Coronary artery (tissue), 2 donors: ENCODE results near the gene PPP4R3B.
"Not testable (repeated sequence)": the region's sequence is repeated elsewhere in the genome, so short reads cannot be mapped to it uniquely, and the experiment has no call there.

Experiments used
- DNase-seq: peaks from one replicate; pipeline ENCODE4 v3.0.0-alpha.2; 2017; ENCODE audit warnings: low spot score
- H3K27ac ChIP-seq, 2 donors: fragments of 200-600 bp; sonication (generic); one replicate each; pipeline ENCODE4 v1.5.1; 2016 to 2019
- H3K4me3 ChIP-seq: fragments of 200-600 bp; sonication (generic); 2 replicates; pipeline ENCODE4 v1.5.1; 2016; ENCODE audit warnings: mild to moderate bottlenecking, moderate library complexity
- TF ChIP-seq, protein P1 (sequence below): fragments of 200-600 bp; sonication (generic); IDR thresholded peaks from one replicate; pipeline ENCODE4 v1.5.1; 2019; ENCODE audit warnings: antibody characterized with exemption

PPP4R3B gene

DNA sequence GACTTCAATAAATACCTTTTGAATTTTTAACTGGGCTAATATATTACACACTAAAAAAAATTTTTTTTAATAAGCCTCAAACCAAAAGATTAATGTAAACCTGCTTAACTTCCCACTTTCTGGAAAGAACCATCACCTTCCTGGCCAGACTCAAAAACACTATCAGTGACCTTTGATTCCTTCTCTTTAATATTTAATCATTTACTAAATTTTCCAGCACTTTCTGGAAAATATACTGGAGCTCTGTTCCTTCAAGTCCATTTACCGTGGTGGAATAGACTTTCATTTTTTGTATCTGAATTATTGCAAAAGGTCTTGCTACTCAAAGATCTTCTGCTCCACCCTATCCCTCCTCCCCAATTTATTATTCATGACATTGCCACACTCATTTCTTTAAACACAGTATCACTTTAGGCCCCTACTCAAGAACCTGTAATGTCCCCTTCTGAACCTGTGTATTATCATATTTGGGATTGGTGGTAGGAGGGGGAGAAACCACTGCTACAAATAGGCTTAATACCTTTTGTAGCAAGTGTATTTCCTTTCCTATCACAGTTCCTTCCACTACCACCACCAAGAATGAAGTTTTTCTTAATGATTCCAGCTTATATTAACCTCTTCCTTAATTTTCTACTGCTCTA lies 7.4 kb downstream of the PPP4R3B start:
- TF ChIP-seq, protein P1, sequence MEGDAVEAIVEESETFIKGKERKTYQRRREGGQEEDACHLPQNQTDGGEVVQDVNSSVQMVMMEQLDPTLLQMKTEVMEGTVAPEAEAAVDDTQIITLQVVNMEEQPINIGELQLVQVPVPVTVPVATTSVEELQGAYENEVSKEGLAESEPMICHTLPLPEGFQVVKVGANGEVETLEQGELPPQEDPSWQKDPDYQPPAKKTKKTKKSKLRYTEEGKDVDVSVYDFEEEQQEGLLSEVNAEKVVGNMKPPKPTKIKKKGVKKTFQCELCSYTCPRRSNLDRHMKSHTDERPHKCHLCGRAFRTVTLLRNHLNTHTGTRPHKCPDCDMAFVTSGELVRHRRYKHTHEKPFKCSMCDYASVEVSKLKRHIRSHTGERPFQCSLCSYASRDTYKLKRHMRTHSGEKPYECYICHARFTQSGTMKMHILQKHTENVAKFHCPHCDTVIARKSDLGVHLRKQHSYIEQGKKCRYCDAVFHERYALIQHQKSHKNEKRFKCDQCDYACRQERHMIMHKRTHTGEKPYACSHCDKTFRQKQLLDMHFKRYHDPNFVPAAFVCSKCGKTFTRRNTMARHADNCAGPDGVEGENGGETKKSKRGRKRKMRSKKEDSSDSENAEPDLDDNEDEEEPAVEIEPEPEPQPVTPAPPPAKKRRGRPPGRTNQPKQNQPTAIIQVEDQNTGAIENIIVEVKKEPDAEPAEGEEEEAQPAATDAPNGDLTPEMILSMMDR, result no peak
- Histone ChIP-seq H3K27ac (no peak overlapping the region), H3K4me3 (no peak overlapping the region)
- DNase-seq, result no peak

DNA sequence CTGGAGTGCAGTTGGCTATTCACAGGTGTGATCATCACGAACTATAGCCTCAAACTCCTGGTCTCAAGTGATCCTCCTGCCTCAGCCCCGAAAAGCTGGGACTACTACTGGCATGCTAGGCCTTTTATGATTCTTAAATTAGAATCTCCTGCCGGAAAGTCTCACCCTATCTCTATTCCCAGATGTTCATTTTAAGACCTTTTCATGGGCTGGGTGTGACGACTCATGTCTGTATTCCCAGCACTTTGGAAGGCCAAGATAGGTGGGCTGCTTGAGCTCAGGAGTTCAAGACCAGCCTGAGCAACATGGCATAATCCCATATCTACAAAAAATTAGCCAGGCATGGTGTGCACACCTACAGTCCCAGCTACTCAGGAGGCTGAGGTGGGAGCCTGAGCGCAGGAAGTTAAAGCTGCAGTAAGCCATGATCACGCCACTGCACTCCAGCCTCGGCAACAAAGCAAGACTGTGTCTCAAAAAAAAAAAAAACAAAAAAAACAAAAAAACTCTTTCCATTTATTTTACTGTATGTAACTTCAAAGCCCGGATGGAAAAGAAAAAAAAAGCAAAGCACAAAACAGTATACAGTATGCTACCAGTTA lies 8.1 kb downstream of the PPP4R3B start:
- TF ChIP-seq, protein P1, result no peak
- H3K4me3 ChIP-seq, result no peak overlapping the region
- no peak overlapping the region for H3K27ac ChIP-seq
- no peak for DNase-seq

- no peak overlapping the region for H3K4me3 ChIP-seq
- H3K27ac ChIP-seq, result no peak overlapping the region
- DNase-seq, result no peak
- TF ChIP-seq, protein P1, result no peak
These were observed 9.7 kb downstream of the PPP4R3B start for GRCh38 chr2:55607717-55608116.

DNA sequence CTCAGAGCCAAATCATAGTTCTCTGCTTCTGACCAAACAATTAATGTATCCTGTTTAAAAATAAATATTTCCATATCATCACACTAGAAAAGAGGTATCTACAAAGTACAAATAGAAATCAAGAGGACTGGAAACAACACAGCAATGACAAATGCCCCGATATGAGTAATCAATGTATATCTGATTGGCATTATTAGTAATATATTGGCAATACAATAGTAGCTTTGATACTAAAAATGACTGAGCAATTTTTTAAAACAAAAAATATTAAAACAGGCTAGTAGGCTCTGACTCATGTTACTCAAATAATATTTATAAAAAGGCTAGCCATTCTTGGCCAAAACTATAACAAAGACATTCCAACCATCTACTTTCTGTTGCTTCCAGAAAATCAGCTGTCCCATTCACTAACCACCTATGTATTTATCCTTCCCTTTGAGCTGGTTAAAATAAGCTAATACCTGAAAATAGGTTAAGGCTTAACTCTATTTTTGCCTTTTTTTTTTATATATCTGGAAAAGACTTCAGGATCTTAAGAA lies 13.3 kb downstream of the PPP4R3B start:
- Histone ChIP-seq H3K4me3 (no peak overlapping the region), H3K27ac (no peak overlapping the region)
- no peak for DNase-seq
- TF ChIP-seq, protein P1, result no peak

DNA sequence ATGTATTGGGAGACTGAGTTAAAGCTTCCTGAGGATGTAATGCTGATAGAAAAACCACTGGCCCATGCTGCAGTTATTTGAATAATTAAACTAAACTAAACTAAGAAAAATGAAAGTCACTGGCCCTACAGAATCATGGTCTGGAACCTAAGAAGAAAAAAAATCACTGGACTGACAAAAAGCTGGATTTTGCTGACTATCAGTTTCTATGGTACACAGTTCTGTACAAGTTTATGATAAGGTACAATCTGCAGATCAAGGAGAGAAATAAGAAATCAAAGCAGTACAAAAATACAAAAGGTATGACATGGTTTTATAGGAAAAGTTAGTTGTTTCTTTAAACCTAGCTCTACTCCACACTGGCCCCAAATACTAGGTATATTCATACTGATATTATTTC lies 15.6 kb downstream of the PPP4R3B start:
- Histone ChIP-seq H3K4me3 (no peak overlapping the region), H3K27ac (no peak overlapping the region)
- no peak for DNase-seq
- TF ChIP-seq, protein P1, result no peak

DNA sequence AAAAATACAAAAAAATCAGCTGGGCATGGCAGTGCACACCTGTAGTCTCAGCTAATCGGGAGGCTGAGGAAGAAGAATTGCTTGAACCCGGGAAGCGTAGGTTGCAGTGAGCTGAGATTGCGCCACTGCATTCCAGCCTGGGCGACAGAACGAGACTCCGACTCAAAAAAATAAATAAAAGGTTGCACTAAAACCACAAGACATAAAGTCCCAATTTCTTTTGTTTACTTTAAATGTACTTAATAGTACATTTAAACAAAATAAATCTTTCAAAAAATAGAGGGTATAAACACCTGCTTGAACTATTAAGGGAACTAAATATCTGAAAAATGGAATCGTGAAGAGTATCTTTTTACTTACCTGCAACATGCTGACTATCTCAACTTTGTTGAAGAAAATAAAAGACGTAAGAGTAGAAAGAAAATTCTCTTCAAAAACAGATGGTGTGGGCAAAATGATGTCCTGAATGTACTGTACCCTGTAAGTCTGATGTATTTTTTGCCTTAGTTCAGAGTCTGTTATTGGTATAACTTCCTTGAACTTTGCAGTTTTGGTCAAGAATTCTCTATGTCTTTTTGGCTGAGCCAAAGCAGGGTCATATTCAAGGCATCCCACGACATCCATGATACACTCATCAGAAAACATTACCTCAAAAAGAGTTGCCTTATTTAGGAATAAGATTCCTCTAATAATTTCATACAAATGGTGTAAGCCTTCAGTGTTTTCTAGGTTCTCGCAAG lies 19.2 kb downstream of the PPP4R3B start:
- no peak overlapping the region for H3K4me3 ChIP-seq
- DNase-seq, result no peak
- TF ChIP-seq, protein P1, result no peak
- H3K27ac ChIP-seq, result no peak overlapping the region

DNA sequence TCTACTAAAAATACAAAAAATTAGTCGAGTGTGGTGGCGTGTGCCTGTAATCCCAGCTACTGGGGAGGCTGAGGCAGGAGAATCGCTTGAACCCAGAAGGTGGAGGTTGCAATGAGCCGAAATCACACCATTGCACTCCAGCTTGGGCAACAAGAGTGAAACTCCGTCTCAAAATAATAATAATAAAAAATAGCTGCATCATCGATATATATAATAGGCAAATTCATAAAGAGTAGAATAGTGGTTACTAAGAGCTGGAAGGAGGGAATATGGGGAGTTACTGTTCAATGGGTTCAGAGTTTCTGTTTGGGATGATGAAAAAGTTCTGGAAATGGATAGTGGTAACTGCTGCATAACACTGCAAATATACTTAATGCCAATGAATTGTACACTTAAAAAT lies 20.6 kb downstream of the PPP4R3B start:
- H3K4me3 ChIP-seq, DNase-seq, H3K27ac ChIP-seq: not testable (repeated sequence)
